ENCODE measurements around the gene WWOX. TPM values are rescaled to one million over a fixed set of nuclear protein-coding genes. Genes with fewer than 3 reads are reported as not detected.

The WWOX gene
- polyA plus RNA-seq, 2 of the 4 experiments (the other 2 are of a cell fraction) = 16.0 to 17.2 TPM

GRCh38 chr16:78298986-78299385 lies 199.5 kb downstream of the WWOX start:
- ChIA-PET POLR2A (no interaction called here), CTCF (interaction anchor here (0.7 kb wide), 1 partner anchor 218 kb away, joined by 4 read pairs; no protein-coding TSS in a partner anchor)
- Histone ChIP-seq H3K4me1 (no peaks in the 10 kb centered on the region), H3K4me2 (no peak overlapping the region), H3K27ac (no peak overlapping the region), H3K9me3 (no peaks in the 10 kb centered on the region), H3K4me3 (no peak overlapping the region)
- no peak for DNase-seq (ENCODE audit: low read depth in 1 of 2, low spot score in 1 of 2)
- 85% methylated on average over 6 of the region's 6 CpGs for WGBS (ENCODE audit: missing lambda C conversion rate)
- no peak for FAIRE-seq
- no peak for ATAC-seq
- TF ChIP-seq TFCP2L1 (CRISPR knock-in tag; IDR thresholded peaks at IDR 0.05) (no peak), PHF8 (IDR thresholded peaks at IDR 0.05; ENCODE audit: borderline replicate concordance, low read depth) (no peak), RCOR1 (IDR thresholded peaks at IDR 0.05; ENCODE audit: low read depth, low read length) (no peak), HOXA7 (CRISPR knock-in tag; IDR thresholded peaks at IDR 0.05) (no peak), POLR2AphosphoS2 (conservative IDR thresholded peaks at IDR 0.05; ENCODE audit: low read length) (no peak), FOSL2 (IDR thresholded peaks at IDR 0.05) (no peak), FOSL2 (CRISPR knock-in tag; IDR thresholded peaks at IDR 0.05) (no peak), RARB (CRISPR knock-in tag; IDR thresholded peaks at IDR 0.05) (no peak), NPAS2 (CRISPR knock-in tag; IDR thresholded peaks at IDR 0.05; ENCODE audit: borderline replicate concordance) (no peak)

- no peaks in the 10 kb centered on the region for H3K4me1 ChIP-seq
- WGBS (ENCODE audit: missing lambda C conversion rate) = 25% methylated on average over 3 of the region's 3 CpGs
- H3K27ac ChIP-seq = no peak overlapping the region
- H3K4me3 ChIP-seq = no peak overlapping the region
- ChIA-PET POLR2A (no interaction called here), CTCF (no interaction called here)
- TF ChIP-seq EHF (CRISPR knock-in tag; IDR thresholded peaks at IDR 0.05) (no peak), KDM5A (IDR thresholded peaks at IDR 0.05) (no peak), HOXA7 (CRISPR knock-in tag; IDR thresholded peaks at IDR 0.05) (no peak), NR3C1 (IDR thresholded peaks at IDR 0.05) (no peak), FOSL2 (IDR thresholded peaks at IDR 0.05) (no peak), FOSL2 (CRISPR knock-in tag; IDR thresholded peaks at IDR 0.05) (no peak), MAX (IDR thresholded peaks at IDR 0.05) (no peak), HEYL (CRISPR knock-in tag; IDR thresholded peaks at IDR 0.05) (no peak), CBX8 (IDR thresholded peaks at IDR 0.05) (no peak), SMC3 (IDR thresholded peaks at IDR 0.05) (no peak), RAD21 (conservative IDR thresholded peaks at IDR 0.05 in 1 of 2, IDR thresholded peaks at IDR 0.05 in 1 of 2) (no peak), ZFP36 (IDR thresholded peaks at IDR 0.05; ENCODE audit: borderline replicate concordance, partially characterized antibody) (no peak), HOXB13 (CRISPR knock-in tag; IDR thresholded peaks at IDR 0.05; ENCODE audit: low read depth) (no peak), TFCP2L1 (CRISPR knock-in tag; IDR thresholded peaks at IDR 0.05) (no peak), FOSB (CRISPR knock-in tag; IDR thresholded peaks at IDR 0.05) (no peak), CHD2 (IDR thresholded peaks at IDR 0.05; ENCODE audit: low read length, partially characterized antibody) (no peak), CEBPB (IDR thresholded peaks at IDR 0.05) (no peak), EP300 (IDR thresholded peaks at IDR 0.05) (no peak), PBX3 (IDR thresholded peaks at IDR 0.05) (no peak), ELK1 (IDR thresholded peaks at IDR 0.05; ENCODE audit: low read depth, low read length) (no peak)
- FAIRE-seq = no peak
- no peak for ATAC-seq
- no peak for DNase-seq (ENCODE audit: low read depth in 1 of 2, low spot score in 1 of 2)
- no peaks in the 10 kb centered on the region for H3K9me3 ChIP-seq
- no peak overlapping the region for H3K4me2 ChIP-seq
These were observed 201.0 kb downstream of the WWOX start for GRCh38 chr16:78300469-78300868.

GRCh38 chr16:78303946-78304345 lies 204.5 kb downstream of the WWOX start:
- POLR2A ChIA-PET = no interaction called here
- no peaks in the 10 kb centered on the region for H3K4me1 ChIP-seq
- H3K4me2 ChIP-seq = no peak overlapping the region
- DNase-seq (ENCODE audit: low read depth in 1 of 2, low spot score in 1 of 2) (no peak), ATAC-seq (no peak), FAIRE-seq (no peak)
- CTCF ChIA-PET = no interaction called here
- no peak overlapping the region for H3K4me3 ChIP-seq
- TF ChIP-seq KDM1A (IDR thresholded peaks at IDR 0.05; ENCODE audit: low read depth) = no peak
- TF ChIP-seq EHF (CRISPR knock-in tag; IDR thresholded peaks at IDR 0.05) = no peak
- TF ChIP-seq ATOH8 (CRISPR knock-in tag; IDR thresholded peaks at IDR 0.05; ENCODE audit: low read depth) = no peak
- TF ChIP-seq RNF2 (IDR thresholded peaks at IDR 0.05; ENCODE audit: borderline replicate concordance, low read depth) = no peak
- no peak for TF ChIP-seq NPAS2 (CRISPR knock-in tag; IDR thresholded peaks at IDR 0.05; ENCODE audit: borderline replicate concordance)
- TF ChIP-seq TFCP2L1 (CRISPR knock-in tag; IDR thresholded peaks at IDR 0.05) = no peak
- no peak for TF ChIP-seq CBX2 (IDR thresholded peaks at IDR 0.05; ENCODE audit: borderline replicate concordance, low read depth)
- no peak for TF ChIP-seq POLR2A (IDR thresholded peaks at IDR 0.05; ENCODE audit: low read length)
- no peak for TF ChIP-seq GATA3 (IDR thresholded peaks at IDR 0.05; ENCODE audit: borderline replicate concordance)
- TF ChIP-seq FOXS1 (CRISPR knock-in tag; IDR thresholded peaks at IDR 0.05) = no peak
- no peak for TF ChIP-seq CEBPB (IDR thresholded peaks at IDR 0.05)
- TF ChIP-seq HOXA7 (CRISPR knock-in tag; IDR thresholded peaks at IDR 0.05) = no peak
- TF ChIP-seq RARB (CRISPR knock-in tag; IDR thresholded peaks at IDR 0.05) = no peak
- TF ChIP-seq SREBF2 (IDR thresholded peaks at IDR 0.05) = no peak
- no peaks in the 10 kb centered on the region for H3K9me3 ChIP-seq
- 83% methylated on average over 4 of the region's 4 CpGs for WGBS (ENCODE audit: missing lambda C conversion rate)
- H3K27ac ChIP-seq = no peak overlapping the region
